ENCODE data around the gene SNX32. TPM values are rescaled to one million over a fixed set of nuclear protein-coding genes. Genes with fewer than 3 reads are reported as not detected.

The SNX32 gene
- total RNA-seq, 1 experiment from 2014 or later = not detected

- Histone ChIP-seq H3K79me2 (ENCODE audit: insufficient read depth, low read length) (no peaks in the 10 kb centered on the region), H3K36me3 (ENCODE audit: control insufficient read depth in 1 of 2, insufficient read depth in 2 of 2, low read length in 2 of 2) (peaks cover 0 to 2% of the 10 kb centered on the region in 2 experiments; a peak in 1 of 4 replicates), H2AFZ (ENCODE audit: low read depth, low read length, poor library complexity, severe bottlenecking) (no peak overlapping the region), H3K27me3 (ENCODE audit: insufficient read depth, low read length) (no peaks in the 10 kb centered on the region), H3K9me3 (ENCODE audit: control insufficient read depth in 1 of 2, insufficient read depth in 1 of 2, low read depth in 1 of 2, low read length in 2 of 2) (no peaks in the 10 kb centered on the region), H3K27ac (ENCODE audit: low read depth, low read length) (no peak overlapping the region), H3K9ac (ENCODE audit: low read length) (no peak overlapping the region), H3K4me1 (ENCODE audit: control insufficient read depth in 1 of 2, insufficient read depth in 2 of 2, low read length in 2 of 2) (peaks cover 10 to 13% of the 10 kb centered on the region in 2 experiments; a peak in 3 of 4 replicates), H3K9me2 (ENCODE audit: insufficient read depth) (no peaks in the 10 kb centered on the region), H3K4me2 (ENCODE audit: low read length) (no peak overlapping the region), H4K20me1 (ENCODE audit: insufficient read depth) (no peaks in the 10 kb centered on the region), H3K4me3 (replicated peaks in 1 of 2; ENCODE audit: low read depth in 1 of 2, low read length in 2 of 2) (no peak overlapping the region)
- DNase-seq (ENCODE audit: low read depth, low spot score) (no peak), ATAC-seq (no peak)
- RAD21 ChIA-PET (ENCODE audit: low non-redundant PET in 1 of 2, low total read pairs in 2 of 2, uncharacterized antibody in 2 of 2, unreplicated experiment in 2 of 2) = no interaction called here
- POLR2A ChIA-PET = interaction anchor here (1.0 to 4.8 kb wide), 4 partner anchors 11 to 18 kb away, joined by 3 to 36 read pairs (median 4); partner anchors contain the start of genes CFL1 and MUS81
- TF ChIP-seq SIN3A (IDR thresholded peaks at IDR 0.05; ENCODE audit: low read depth) (no peak), SRF (IDR thresholded peaks at IDR 0.05; ENCODE audit: low read depth) (no peak), ZNF274 (IDR thresholded peaks at IDR 0.05; ENCODE audit: low read depth, low read length) (no peak)
- CTCF ChIA-PET = interaction anchor here (1.5 to 1.9 kb wide), 3 partner anchors 11 to 17 kb away, joined by 6 to 15 read pairs (median 8); partner anchors contain the start of genes FIBP and MUS81
- intact Hi-C loops (cut with micrococcal nuclease) = loop anchor here (5.0 kb wide), 1 partner anchor 159 kb away; the partner anchor contains the start of gene KAT5
- BruUV-seq (replicated peaks) = no TSS peak
Observed at GRCh38 chr11:65870706-65871681, 37.2 kb downstream of the SNX32 start.

GRCh38 chr11:65871811-65872548 is 38.2 kb downstream of the SNX32 start:
- Histone ChIP-seq H3K4me2 (ENCODE audit: low read length) (no peak overlapping the region), H3K9me3 (ENCODE audit: control insufficient read depth in 1 of 2, insufficient read depth in 1 of 2, low read depth in 1 of 2, low read length in 2 of 2) (no peaks in the 10 kb centered on the region), H3K27ac (ENCODE audit: low read depth, low read length) (no peak overlapping the region), H3K9me2 (ENCODE audit: insufficient read depth) (no peaks in the 10 kb centered on the region), H4K20me1 (ENCODE audit: insufficient read depth) (no peaks in the 10 kb centered on the region), H3K36me3 (ENCODE audit: control insufficient read depth in 1 of 2, insufficient read depth in 2 of 2, low read length in 2 of 2) (no peaks in the 10 kb centered on the region), H3K9ac (ENCODE audit: low read length) (no peak overlapping the region), H3K27me3 (ENCODE audit: insufficient read depth, low read length) (no peaks in the 10 kb centered on the region), H3K79me2 (ENCODE audit: insufficient read depth, low read length) (no peaks in the 10 kb centered on the region), H2AFZ (ENCODE audit: low read depth, low read length, poor library complexity, severe bottlenecking) (no peak overlapping the region), H3K4me1 (ENCODE audit: control insufficient read depth in 1 of 2, insufficient read depth in 2 of 2, low read length in 2 of 2) (peaks cover 10 to 13% of the 10 kb centered on the region in 2 experiments; a peak in 3 of 4 replicates), H3K4me3 (replicated peaks in 1 of 2; ENCODE audit: low read depth in 1 of 2, low read length in 2 of 2) (no peak overlapping the region)
- CTCF ChIA-PET = interaction anchor here (1.5 to 1.9 kb wide), 3 partner anchors 12 to 16 kb away, joined by 6 to 15 read pairs (median 8); partner anchors contain the start of genes FIBP and MUS81
- DNase-seq (ENCODE audit: low read depth, low spot score) = no peak
- no TSS peak for BruUV-seq (replicated peaks)
- intact Hi-C loops (cut with micrococcal nuclease) = loop anchor here (5.0 kb wide), 1 partner anchor 160 kb away; the partner anchor contains the start of gene KAT5
- POLR2A ChIA-PET = interaction anchor here (1.0 to 4.8 kb wide), 3 partner anchors 10 to 17 kb away, joined by 3 to 36 read pairs (median 4); partner anchors contain the start of genes CFL1 and MUS81
- RAD21 ChIA-PET (ENCODE audit: low non-redundant PET in 1 of 2, low total read pairs in 2 of 2, uncharacterized antibody in 2 of 2, unreplicated experiment in 2 of 2) = interaction anchor here in 1 of 2 experiments (0.6 kb wide), 1 partner anchor 16 kb away, joined by 3 read pairs; the partner anchor contains the start of gene FIBP
- ATAC-seq = no peak
- TF ChIP-seq EZH2 (IDR thresholded peaks at IDR 0.05) (no peak), CEBPB (IDR thresholded peaks at IDR 0.05; ENCODE audit: low read depth) (no peak), EZH2phosphoT487 (IDR thresholded peaks at IDR 0.05; ENCODE audit: borderline replicate concordance) (no peak), YY1 (IDR thresholded peaks at IDR 0.05; ENCODE audit: extremely low read depth, insufficient replicate concordance, low read depth, low read length) (no peak), MAX (IDR thresholded peaks at IDR 0.05) (no peak), CTCF (IDR thresholded peaks at IDR 0.05 in 2 of 3, conservative IDR thresholded peaks at IDR 0.05 in 1 of 3; ENCODE audit: borderline replicate concordance in 1 of 3, insufficient read depth in 1 of 3, low read depth in 2 of 3, low read length in 2 of 3) (no peak), SRF (IDR thresholded peaks at IDR 0.05; ENCODE audit: low read depth) (no peak), EGR1 (IDR thresholded peaks at IDR 0.05; ENCODE audit: low read depth) (no peak)

All from HCT116 (cell line).